HG02588 (cell line): ENCODE results near the gene TRMT11.
"Not testable (repeated sequence)": the region's sequence is repeated elsewhere in the genome, so short reads cannot be mapped to it uniquely, and the experiment has no call there.

ENCODE experiments used
- ATAC-seq: cut with Tn5 transposase; IDR thresholded peaks from one replicate; pipeline ENCODE4 v1.9.1; 2021; ENCODE audit warnings: mild to moderate bottlenecking, moderate library complexity; ENCODE audit not compliant: unreplicated experiment

The TRMT11 gene

GRCh38 chr6:125986301-125987025 is at the start of gene TRMT11:
TRMT11 (plus strand) TSS chr6:125986540; CDS start chr6:125986551, 11 bp downstream.
- peak; percentile 98 for ATAC-seq

- no peak for ATAC-seq
These were observed 47.3 kb upstream of the TRMT11 start for GRCh38 chr6:125939026-125939425.

GRCh38 chr6:125939791-125940190 is 46.5 kb upstream of the TRMT11 start:
- ATAC-seq, result no peak

- ATAC-seq, result no peak
These were observed 45.9 kb upstream of the TRMT11 start for GRCh38 chr6:125940247-125941041.

- ATAC-seq, result no peak
These were observed 43.4 kb upstream of the TRMT11 start for GRCh38 chr6:125942672-125943527.

GRCh38 chr6:125943528-125944433 is 42.6 kb upstream of the TRMT11 start:
- ATAC-seq, result no peak

GRCh38 chr6:125944434-125944816 is 41.9 kb upstream of the TRMT11 start:
- no peak for ATAC-seq

GRCh38 chr6:125944896-125945295 is 41.4 kb upstream of the TRMT11 start:
- ATAC-seq, result no peak

GRCh38 chr6:125945378-125946141 is 40.8 kb upstream of the TRMT11 start:
- ATAC-seq, result no peak

GRCh38 chr6:125947615-125948014 is 38.7 kb upstream of the TRMT11 start:
- no peak for ATAC-seq

- ATAC-seq, result no peak
These were observed 37.9 kb upstream of the TRMT11 start for GRCh38 chr6:125948455-125948854.

GRCh38 chr6:125949069-125949468 is 37.3 kb upstream of the TRMT11 start:
- ATAC-seq, result no peak

- ATAC-seq, result no peak
These were observed 36.0 kb upstream of the TRMT11 start for GRCh38 chr6:125950293-125950692.

- not testable (repeated sequence) for ATAC-seq
These were observed 35.6 kb upstream of the TRMT11 start for GRCh38 chr6:125950716-125951115.

GRCh38 chr6:125951323-125951722 is 35.0 kb upstream of the TRMT11 start:
- no peak for ATAC-seq

- ATAC-seq, result no peak
These were observed 33.4 kb upstream of the TRMT11 start for GRCh38 chr6:125952764-125953501.

GRCh38 chr6:125953502-125953875 is 32.9 kb upstream of the TRMT11 start:
- no peak for ATAC-seq

GRCh38 chr6:125954735-125955339 is 31.5 kb upstream of the TRMT11 start:
- ATAC-seq, result no peak
